IMR-90 (cell line): ENCODE data around the gene MAN2B1. TPM values are rescaled to one million over a fixed set of nuclear protein-coding genes. Genes with fewer than 3 reads are reported as not detected.

Experiments used
- ATAC-seq: fragments of 200-7000 bp; cut with Tn5 transposase; 2 replicates; pipeline ENCODE4 v1.9.1; 2020; ENCODE audit warnings: low read depth, mild to moderate bottlenecking, moderate library complexity
- BruUV-seq: library from RNA; stranded (reverse); fragments of 400-500 nt; replicated peaks from 2 replicates; lab custom pipeline; 2021; lab: Mats Ljungman, UMichigan
- CTCF ChIA-PET: fragments of 300-600 bp; formaldehyde crosslinking; extraction: SDS; loops from one replicate; lab custom pipeline; 2021; ENCODE audit warnings: antibody characterized with exemption; lab: Yijun Ruan, JAX
- POLR2A ChIA-PET: fragments of 300-600 bp; sonication (Branson Sonifier 250); formaldehyde crosslinking; loops from one replicate; lab custom pipeline; 2022; ENCODE audit warnings: antibody characterized with exemption; ENCODE audit not compliant: unreplicated experiment; lab: Charles Lee
- DNase-seq: peaks from one replicate; pipeline ENCODE4 v3.0.0; 2013
- H2AFZ ChIP-seq: replicated peaks from 2 replicates; pipeline ENCODE3; 2013; ENCODE audit warnings: low read length, mild to moderate bottlenecking; ENCODE audit not compliant: poor library complexity
- H2AK5ac ChIP-seq: 2 replicates; pipeline ENCODE4 v1.6.1; 2013; ENCODE audit warnings: low read depth, low read length, inconsistent platforms
- H2AK9ac ChIP-seq: replicated peaks from 2 replicates; pipeline ENCODE3; 2013; ENCODE audit warnings: mild to moderate bottlenecking, low read depth, low read length, moderate library complexity; ENCODE audit not compliant: poor library complexity
- H2BK120ac ChIP-seq: 2 replicates; pipeline ENCODE4 v1.6.1; 2013; ENCODE audit warnings: low read depth, low read length, inconsistent platforms
- H2BK15ac ChIP-seq: 3 replicates; pipeline ENCODE4 v1.6.1; 2013; ENCODE audit warnings: low read depth, low read length, inconsistent platforms
- H2BK20ac ChIP-seq: 2 replicates; pipeline ENCODE4 v1.6.1; 2013; ENCODE audit warnings: low read depth, mild to moderate bottlenecking, inconsistent platforms, low read length, moderate library complexity
- H2BK5ac ChIP-seq: 2 replicates; pipeline ENCODE4 v1.6.1; 2013; ENCODE audit warnings: mild to moderate bottlenecking, low read depth, low read length, inconsistent platforms; ENCODE audit not compliant: poor library complexity, severe bottlenecking
- H3K14ac ChIP-seq: replicated peaks from 2 replicates; pipeline ENCODE4 v1.6.1; 2013; ENCODE audit warnings: low read depth, low read length, inconsistent platforms
- H3K18ac ChIP-seq: 2 replicates; pipeline ENCODE4 v1.6.1; 2013; ENCODE audit warnings: low read depth, low read length, control low read depth
- H3K23ac ChIP-seq: 2 replicates; pipeline ENCODE4 v1.6.1; 2013; ENCODE audit warnings: low read depth, low read length, inconsistent platforms
- H3K27ac ChIP-seq: 2 replicates; pipeline ENCODE4 v1.5.1; 2013; ENCODE audit warnings: mild to moderate bottlenecking, control low read depth, low read length; ENCODE audit not compliant: insufficient read depth
- H3K27me3 ChIP-seq: 2 replicates; pipeline ENCODE4 v1.6.1; 2013; ENCODE audit warnings: low read length; ENCODE audit not compliant: control insufficient read depth, insufficient read depth
- H3K36me3 ChIP-seq: 2 replicates; pipeline ENCODE4 v1.6.1; 2013; ENCODE audit warnings: low read length, mixed read lengths; ENCODE audit not compliant: control insufficient read depth, insufficient read depth
- H3K4ac ChIP-seq: 2 replicates; pipeline ENCODE4 v1.6.1; 2013; ENCODE audit warnings: low read depth, low read length, inconsistent platforms
- H3K4me1 ChIP-seq: 2 replicates; pipeline ENCODE4 v1.6.1; 2013; ENCODE audit warnings: low read length, mixed read lengths; ENCODE audit not compliant: control insufficient read depth, insufficient read depth
- H3K4me2 ChIP-seq: 2 replicates; pipeline ENCODE4 v1.6.1; 2013; ENCODE audit warnings: low read depth, mild to moderate bottlenecking, control low read depth, low read length, moderate library complexity
- H3K4me3 ChIP-seq: 2 replicates; pipeline ENCODE4 v1.5.1; 2013; ENCODE audit warnings: low read depth, mild to moderate bottlenecking, control low read depth, low read length, moderate library complexity; ENCODE audit not compliant: insufficient read depth
- H3K56ac ChIP-seq: 2 replicates; pipeline ENCODE4 v1.6.1; 2013; ENCODE audit warnings: low read length, inconsistent platforms; ENCODE audit not compliant: insufficient read depth; ENCODE audit errors: extremely low read depth
- H3K79me1 ChIP-seq, 2 experiments: 2 replicates each; pipeline ENCODE4 v1.6.1; 2013; ENCODE audit warnings: low read length in 2 of 2, inconsistent platforms in 1 of 2, low read depth in 1 of 2
- H3K9ac ChIP-seq: 2 replicates; pipeline ENCODE4 v1.6.1; 2013; ENCODE audit warnings: low read depth, low read length, control low read depth
- H3K9me1 ChIP-seq: 2 replicates; pipeline ENCODE4 v1.6.1; 2013; ENCODE audit warnings: low read length, inconsistent platforms; ENCODE audit not compliant: insufficient read depth
- H3K9me3 ChIP-seq: 2 replicates; pipeline ENCODE4 v1.6.1; 2013; ENCODE audit warnings: low read length; ENCODE audit not compliant: control insufficient read depth, insufficient read depth
- H4K20me1 ChIP-seq: 2 replicates; pipeline ENCODE4 v1.6.1; 2013; ENCODE audit warnings: low read length, inconsistent platforms; ENCODE audit not compliant: insufficient read depth
- H4K5ac ChIP-seq: 2 replicates; pipeline ENCODE4 v1.6.1; 2013; ENCODE audit warnings: mild to moderate bottlenecking, low read depth, low read length, control low read depth
- H4K8ac ChIP-seq, 2 experiments: 2 replicates each; pipeline ENCODE4 v1.6.1; 2013; ENCODE audit warnings: low read depth in 2 of 2, low read length in 2 of 2, control low read depth in 1 of 2, inconsistent platforms in 1 of 2
- H4K91ac ChIP-seq: 2 replicates; pipeline ENCODE4 v1.6.1; 2013; ENCODE audit warnings: low read depth, low read length, inconsistent platforms; ENCODE audit not compliant: insufficient read depth
- BHLHE40 ChIP-seq: fragments of 150-350 bp; IDR thresholded peaks from 2 replicates; pipeline ENCODE4 v1.6.1; 2016; ENCODE audit warnings: mild to moderate bottlenecking, low read depth, low read length
- CEBPB ChIP-seq: IDR thresholded peaks from 2 replicates; pipeline ENCODE4 v1.6.1; 2012; ENCODE audit warnings: low read depth, low read length, improper control_type of control experiment
- CHD1 ChIP-seq: IDR thresholded peaks from 2 replicates; pipeline ENCODE4 v1.6.1; 2012; ENCODE audit warnings: low read depth, low read length, improper control_type of control experiment
- FOS ChIP-seq: fragments of 150-350 bp; IDR thresholded peaks from 2 replicates; pipeline ENCODE4 v1.6.1; 2016; ENCODE audit warnings: low read depth, low read length
- MAFK ChIP-seq: IDR thresholded peaks from 2 replicates; pipeline ENCODE4 v1.6.1; 2012; ENCODE audit warnings: low read depth, low read length, improper control_type of control experiment
- MAZ ChIP-seq: IDR thresholded peaks from 2 replicates; pipeline ENCODE4 v1.6.1; 2012; ENCODE audit warnings: low read depth, mild to moderate bottlenecking, low read length, improper control_type of control experiment, moderate library complexity, borderline replicate concordance
- MXI1 ChIP-seq: IDR thresholded peaks from 2 replicates; pipeline ENCODE4 v1.6.1; 2012; ENCODE audit warnings: low read depth, mild to moderate bottlenecking, low read length, moderate library complexity, borderline replicate concordance
- RAD21 ChIP-seq: IDR thresholded peaks from 2 replicates; pipeline ENCODE4 v1.6.1; 2012; ENCODE audit warnings: low read length, improper control_type of control experiment
- SMC3 ChIP-seq: fragments of 150-350 bp; IDR thresholded peaks from 2 replicates; pipeline ENCODE4 v1.6.1; 2016; ENCODE audit warnings: low read depth, mild to moderate bottlenecking, antibody characterized with exemption, low read length, moderate library complexity
- WGBS, 2 experiments: methylation state at CpG; one replicate each; pipeline versions ENCODE4 v1.1.5 to v1.1.7; 2013; ENCODE audit warnings: missing lambda C conversion rate in 2 of 2; ENCODE audit not compliant: insufficient read length in 1 of 2; ENCODE audit errors: extremely low coverage in 2 of 2; 5-methylcytosine and 5-hydroxymethylcytosine counted together
- dilution Hi-C: fragments of 300-500 bp; cut with HindIII; formaldehyde crosslinking; loops from one replicate; pipeline ENCODE4 v1.14.3; 2018; ENCODE audit warnings: low sequenced_read_pairs; ENCODE audit not compliant: unreplicated experiment
- in situ Hi-C: fragments of 300-500 bp; cut with MboI; formaldehyde crosslinking; loops from 3 replicates; pipeline ENCODE4 v1.14.3; 2019; ENCODE audit warnings: low sequenced_read_pairs, inconsistent platforms, mixed read lengths
- intact Hi-C: fragments of 100-400 bp; cut with micrococcal nuclease; formaldehyde crosslinking; loops from 2 replicates; pipeline ENCODE4 v1.10.0; 2022
- polyA plus RNA-seq, 3 experiments: library from polyadenylated mRNA; depleted of rRNA; stranded (reverse); fragments of >200 nt; gene quantifications; 2 replicates each; pipeline ENCODE4 v1.2.3, GENCODE V29; 2012; ENCODE audit warnings: low replicate concordance in 1 of 3
- total RNA-seq: library from RNA; depleted of rRNA; stranded (reverse); fragments of >200 nt; gene quantifications from 2 replicates; pipeline ENCODE4 v1.2.3, GENCODE V29; 2012
- TF ChIP-seq, protein P1 (sequence below): fragments of 150-350 bp; IDR thresholded peaks from 2 replicates; pipeline ENCODE4 v1.6.1; 2017; ENCODE audit warnings: mild to moderate bottlenecking, antibody characterized with exemption, low read length, low read depth
- TF ChIP-seq, protein P2 (sequence below): conservative IDR thresholded peaks from 2 replicates; pipeline ENCODE4 v1.5.1; 2012; ENCODE audit warnings: mild to moderate bottlenecking, low read depth, low read length, improper control_type of control experiment
- TF ChIP-seq, protein P3 (sequence below): fragments of 150-350 bp; IDR thresholded peaks from 2 replicates; pipeline ENCODE4 v1.6.1; 2016; ENCODE audit warnings: low read depth, mild to moderate bottlenecking, low read length, moderate library complexity, borderline replicate concordance

Gene MAN2B1
- total and polyA plus RNA-seq, 2 of the 4 experiments (the other 2 are of a cell fraction): 10.4 to 55.4 TPM

DNA sequence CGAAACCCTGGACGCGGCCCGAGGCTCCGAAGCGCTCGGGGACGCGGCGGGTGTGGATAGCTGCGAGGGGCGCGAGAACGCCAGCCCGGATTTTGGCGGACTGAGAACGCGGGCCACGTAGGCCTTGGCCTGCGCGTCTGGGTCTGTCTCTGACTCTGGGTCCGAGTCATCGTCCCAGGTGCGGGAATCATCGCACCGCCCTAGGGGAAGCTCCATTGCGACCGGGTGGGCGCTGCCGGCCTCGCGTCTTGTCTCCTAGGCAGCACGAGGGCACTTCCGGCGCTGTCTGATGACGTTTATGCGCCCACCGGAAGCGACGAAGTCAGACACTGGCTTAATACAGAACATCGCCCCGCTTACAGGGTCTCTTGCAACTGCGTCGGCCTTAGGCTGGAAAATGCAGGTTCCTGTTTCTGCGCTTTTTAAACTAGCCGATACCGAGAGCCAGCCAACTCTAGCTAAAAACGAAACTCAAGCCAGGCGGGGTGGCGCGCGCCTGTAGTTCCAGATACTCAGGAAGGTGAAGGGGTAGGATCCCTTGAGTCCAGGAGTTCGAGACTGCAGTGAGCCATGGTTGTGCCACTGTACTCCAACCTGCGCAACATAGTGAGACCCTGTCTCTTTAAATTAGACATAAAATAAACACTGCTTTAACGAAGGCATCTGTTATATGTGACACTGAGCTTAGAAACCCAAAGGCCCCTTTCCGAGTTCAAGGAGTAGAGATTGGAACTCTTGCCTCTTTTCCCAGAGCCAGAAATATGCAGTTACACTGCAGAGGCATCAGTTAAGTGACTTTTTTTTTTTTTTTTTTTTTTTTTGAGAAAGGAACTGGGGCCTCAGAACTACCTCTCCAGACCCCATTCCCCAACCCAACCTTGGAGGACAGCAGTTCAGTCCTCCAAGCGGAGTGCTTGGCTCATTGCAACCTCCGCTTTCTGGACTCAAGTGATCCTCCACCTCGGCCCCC is 30.1 kb upstream of the MAN2B1 start, which contains the start of gene FBXW9:
TSS of gene FBXW9 (minus strand) at position 266 of the 970 bp plus-strand sequence. CDS start at position 216, 50 bp downstream.
- H4K8ac ChIP-seq: peak within 1 kb of the TSS; percentile 91 to 97
- H3K56ac ChIP-seq: 0 out of 2 replicates have a peak within 1 kb of the TSS, but pooled peaks have one; percentile 42
- no peaks in the 10 kb centered on the region for H3K27me3 ChIP-seq
- H3K79me1 ChIP-seq: peaks cover 7 to 27% of the 10 kb centered on the region in 2 experiments
- H3K36me3 ChIP-seq: peaks cover 27% of the 10 kb centered on the region
- H2BK5ac ChIP-seq: peak within 1 kb of the TSS; percentile 14
- H3K18ac ChIP-seq: no peak within 1 kb of the TSS
- H2BK120ac ChIP-seq: no peak within 1 kb of the TSS
- no peaks in the 10 kb centered on the region; the same call in 1 of the 2 replicates for H4K20me1 ChIP-seq
- intact Hi-C loops (no loop called here), in situ Hi-C loops (no loop called here), dilution Hi-C loops (no loop called here)
- peak within 1 kb of the TSS; percentile 93 for H2AFZ ChIP-seq
- H3K27ac ChIP-seq: peak within 1 kb of the TSS; percentile 63
- H2BK20ac ChIP-seq: no peak within 1 kb of the TSS
- peaks cover 2% of the 10 kb centered on the region; the same call in 1 of the 2 replicates for H3K4me1 ChIP-seq
- H3K4me3 ChIP-seq: peak within 1 kb of the TSS; percentile 80
- 5% methylated on average over 45 of the region's 59 CpGs; no CpG with 5 or more reads in 1 of the 2 experiments for WGBS, 2 experiments
- H3K9me3 ChIP-seq: no peaks in the 10 kb centered on the region
- peak within 1 kb of the TSS; percentile 59 for H3K14ac ChIP-seq
- no TSS peak for BruUV-seq
- H3K9ac ChIP-seq: peak within 1 kb of the TSS; percentile 72
- peak within 1 kb of the TSS; percentile 91 for H4K5ac ChIP-seq
- H2AK9ac ChIP-seq: peak within 1 kb of the TSS; percentile 89
- H3K9me1 ChIP-seq: no peaks in the 10 kb centered on the region; the same call in 1 of the 2 replicates
- ChIA-PET POLR2A (interaction anchor here (0.6 kb wide), 1 partner anchor 11 kb away, joined by 6 read pairs; no protein-coding TSS in a partner anchor), CTCF (no interaction called here)
- H2AK5ac ChIP-seq: peak within 1 kb of the TSS; percentile 14
- peak within 1 kb of the TSS; percentile 43 for H3K4ac ChIP-seq
- 0 out of 2 replicates have a peak within 1 kb of the TSS, but pooled peaks have one; percentile 10 for H3K23ac ChIP-seq
- ATAC-seq (peak; percentile 86), DNase-seq (peak; percentile 95)
- peak within 1 kb of the TSS; percentile 54 for H4K91ac ChIP-seq
- no peak within 1 kb of the TSS for H2BK15ac ChIP-seq
- H3K4me2 ChIP-seq: peak within 1 kb of the TSS; percentile 90
- no peak for TF ChIP-seq RAD21
- peak; percentile 38; the same call in 1 of the 2 replicates for TF ChIP-seq MAZ
- TF ChIP-seq CHD1: no peak
- TF ChIP-seq CEBPB: no peak
- TF ChIP-seq, protein P1, sequence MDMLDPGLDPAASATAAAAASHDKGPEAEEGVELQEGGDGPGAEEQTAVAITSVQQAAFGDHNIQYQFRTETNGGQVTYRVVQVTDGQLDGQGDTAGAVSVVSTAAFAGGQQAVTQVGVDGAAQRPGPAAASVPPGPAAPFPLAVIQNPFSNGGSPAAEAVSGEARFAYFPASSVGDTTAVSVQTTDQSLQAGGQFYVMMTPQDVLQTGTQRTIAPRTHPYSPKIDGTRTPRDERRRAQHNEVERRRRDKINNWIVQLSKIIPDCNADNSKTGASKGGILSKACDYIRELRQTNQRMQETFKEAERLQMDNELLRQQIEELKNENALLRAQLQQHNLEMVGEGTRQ: peak; percentile 45
- 0 out of 2 replicates have a peak, but pooled peaks have one; percentile 6 for TF ChIP-seq BHLHE40
- no peak for TF ChIP-seq FOS
- TF ChIP-seq MAFK: no peak
- TF ChIP-seq SMC3: no peak
- TF ChIP-seq, protein P2, sequence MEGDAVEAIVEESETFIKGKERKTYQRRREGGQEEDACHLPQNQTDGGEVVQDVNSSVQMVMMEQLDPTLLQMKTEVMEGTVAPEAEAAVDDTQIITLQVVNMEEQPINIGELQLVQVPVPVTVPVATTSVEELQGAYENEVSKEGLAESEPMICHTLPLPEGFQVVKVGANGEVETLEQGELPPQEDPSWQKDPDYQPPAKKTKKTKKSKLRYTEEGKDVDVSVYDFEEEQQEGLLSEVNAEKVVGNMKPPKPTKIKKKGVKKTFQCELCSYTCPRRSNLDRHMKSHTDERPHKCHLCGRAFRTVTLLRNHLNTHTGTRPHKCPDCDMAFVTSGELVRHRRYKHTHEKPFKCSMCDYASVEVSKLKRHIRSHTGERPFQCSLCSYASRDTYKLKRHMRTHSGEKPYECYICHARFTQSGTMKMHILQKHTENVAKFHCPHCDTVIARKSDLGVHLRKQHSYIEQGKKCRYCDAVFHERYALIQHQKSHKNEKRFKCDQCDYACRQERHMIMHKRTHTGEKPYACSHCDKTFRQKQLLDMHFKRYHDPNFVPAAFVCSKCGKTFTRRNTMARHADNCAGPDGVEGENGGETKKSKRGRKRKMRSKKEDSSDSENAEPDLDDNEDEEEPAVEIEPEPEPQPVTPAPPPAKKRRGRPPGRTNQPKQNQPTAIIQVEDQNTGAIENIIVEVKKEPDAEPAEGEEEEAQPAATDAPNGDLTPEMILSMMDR: no peak
- TF ChIP-seq, protein P3, sequence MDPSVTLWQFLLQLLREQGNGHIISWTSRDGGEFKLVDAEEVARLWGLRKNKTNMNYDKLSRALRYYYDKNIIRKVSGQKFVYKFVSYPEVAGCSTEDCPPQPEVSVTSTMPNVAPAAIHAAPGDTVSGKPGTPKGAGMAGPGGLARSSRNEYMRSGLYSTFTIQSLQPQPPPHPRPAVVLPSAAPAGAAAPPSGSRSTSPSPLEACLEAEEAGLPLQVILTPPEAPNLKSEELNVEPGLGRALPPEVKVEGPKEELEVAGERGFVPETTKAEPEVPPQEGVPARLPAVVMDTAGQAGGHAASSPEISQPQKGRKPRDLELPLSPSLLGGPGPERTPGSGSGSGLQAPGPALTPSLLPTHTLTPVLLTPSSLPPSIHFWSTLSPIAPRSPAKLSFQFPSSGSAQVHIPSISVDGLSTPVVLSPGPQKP: 0 out of 2 replicates have a peak, but pooled peaks have one; percentile 35
- peak; percentile 91 for TF ChIP-seq MXI1
